GM21447 (cell line): Measurements from ENCODE around the gene ANKRD6.

ENCODE experiments used
- ATAC-seq: cut with Tn5 transposase; IDR thresholded peaks from one replicate; pipeline ENCODE4 v1.9.1; 2021; ENCODE audit not compliant: unreplicated experiment

Gene ANKRD6

DNA sequence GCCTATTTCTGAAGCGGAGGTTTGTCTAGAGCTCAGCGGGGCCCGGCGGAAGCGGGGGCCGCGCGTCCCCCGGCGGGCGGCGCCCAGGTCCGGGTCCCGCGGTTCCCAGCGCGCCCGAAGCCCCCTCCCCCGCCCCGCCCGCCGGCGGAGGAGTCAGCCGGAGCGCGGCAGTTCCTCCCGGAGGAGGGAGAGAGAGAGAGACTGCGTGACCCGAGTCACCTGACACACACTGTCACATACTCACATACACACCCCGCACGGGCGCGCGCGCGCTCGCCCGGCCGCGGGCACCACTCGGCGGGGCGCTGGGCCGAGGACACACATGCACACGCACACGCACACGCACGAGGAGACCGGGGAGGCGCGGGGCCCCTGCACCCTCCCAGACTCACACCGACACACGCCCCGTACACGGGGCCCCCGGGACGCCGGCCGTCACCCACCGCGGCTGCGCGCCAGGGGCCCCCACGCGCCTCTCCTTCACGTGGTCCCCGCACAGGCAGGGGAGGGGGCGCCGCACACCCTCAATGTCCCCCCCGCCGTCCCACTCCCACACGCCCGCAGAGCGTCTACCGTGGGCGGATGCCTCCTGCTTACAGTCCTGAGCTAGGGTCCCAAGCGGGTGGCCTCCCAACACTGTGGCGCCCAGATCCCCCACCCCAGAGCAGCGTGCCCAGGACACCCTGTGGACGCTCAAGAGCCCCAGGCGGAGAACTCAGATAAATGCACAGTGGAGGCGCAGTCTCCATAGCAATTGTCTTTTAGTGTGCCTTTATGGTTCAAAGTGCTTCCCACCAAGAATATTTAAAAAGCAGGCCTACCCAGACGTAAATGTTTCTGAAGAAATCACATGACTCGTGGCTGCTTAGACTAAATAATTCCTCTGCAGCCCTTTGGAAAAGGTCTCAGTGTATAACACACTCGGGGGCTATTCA lies 20.6 kb upstream of the ANKRD6 start, which contains the start of gene RRAGD:
RRAGD (minus strand) TSS at position 203 of the 935 bp plus-strand sequence. CDS start 280 bp downstream, outside the sequence.
- peak; percentile 82 for ATAC-seq

DNA sequence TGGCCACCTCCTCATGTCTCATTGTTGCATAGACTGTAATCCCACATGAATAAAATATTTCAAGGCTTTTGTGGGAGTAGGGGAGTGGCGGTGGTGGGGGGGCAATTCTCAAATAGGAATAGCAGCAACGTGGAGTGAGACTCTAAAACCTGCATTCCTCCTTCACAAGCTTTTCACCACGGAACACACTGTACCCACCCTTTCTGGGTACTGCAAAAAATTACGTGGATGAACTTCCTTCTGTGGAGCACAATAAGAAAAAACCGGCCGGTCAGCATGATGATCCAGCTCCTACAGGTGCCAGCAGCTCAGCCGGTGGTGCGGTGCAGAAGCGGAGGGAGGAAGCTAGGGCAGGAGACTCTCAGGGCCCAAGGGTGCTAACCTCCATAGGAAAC lies 19.9 kb upstream of the ANKRD6 start:
- no peak for ATAC-seq

DNA sequence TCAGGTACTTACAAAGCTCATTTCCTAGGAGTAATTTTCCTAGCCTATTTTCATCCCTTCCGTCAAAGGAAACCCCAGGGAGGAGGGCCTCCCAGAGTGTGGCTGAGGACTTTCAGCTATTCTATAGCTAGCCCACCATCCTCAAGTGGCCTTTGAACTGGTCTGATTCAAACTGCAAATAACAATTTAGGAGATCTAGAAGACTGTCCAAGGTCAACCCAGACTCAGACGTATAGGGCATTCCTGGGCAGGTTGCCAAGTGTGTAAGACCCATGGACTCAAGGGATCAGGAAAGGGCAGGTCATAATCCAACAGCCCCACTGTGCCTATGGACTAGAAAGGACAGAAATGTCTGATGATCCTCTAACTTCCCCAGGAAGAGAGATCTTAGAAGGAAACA lies 18.7 kb upstream of the ANKRD6 start:
- ATAC-seq = no peak

DNA sequence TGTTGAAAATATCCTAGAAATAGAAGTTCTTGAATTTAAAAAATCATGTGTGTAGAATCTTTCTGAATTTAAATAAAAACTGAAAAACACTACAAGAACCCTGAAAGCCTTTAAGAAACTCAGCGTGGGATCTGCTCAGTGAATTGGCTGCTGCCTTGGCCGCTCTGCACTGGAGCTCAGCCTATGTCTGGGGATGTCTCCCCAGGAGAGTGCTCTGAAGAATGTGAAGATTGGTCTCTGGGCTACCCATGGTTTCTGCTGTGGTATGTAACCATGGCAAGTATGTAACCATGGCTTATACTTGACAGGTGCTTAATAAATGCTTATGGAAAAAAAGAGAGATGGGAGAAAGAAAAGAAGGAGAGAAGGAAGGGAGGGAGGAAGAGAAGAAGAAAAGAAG lies 17.8 kb upstream of the ANKRD6 start:
- no peak for ATAC-seq

DNA sequence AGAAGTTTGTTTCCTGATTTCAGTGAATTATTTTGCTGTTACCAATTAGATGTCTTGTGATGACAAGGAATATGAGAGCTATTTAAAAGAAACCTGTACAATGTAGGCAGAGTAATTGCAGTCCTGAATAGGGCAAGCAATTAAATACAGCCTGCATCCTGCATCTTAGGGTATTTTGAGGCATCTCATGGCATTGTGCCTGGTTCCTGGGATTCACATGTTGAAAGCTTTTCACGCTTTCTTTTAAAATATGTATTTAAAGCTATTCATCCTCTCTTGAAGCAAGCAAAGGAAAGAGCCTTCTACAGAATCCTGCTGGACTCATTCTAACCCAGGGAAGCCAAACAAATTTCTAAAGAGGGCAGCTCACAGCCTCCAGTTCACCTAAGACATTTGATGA lies 16.2 kb upstream of the ANKRD6 start:
- no peak for ATAC-seq

DNA sequence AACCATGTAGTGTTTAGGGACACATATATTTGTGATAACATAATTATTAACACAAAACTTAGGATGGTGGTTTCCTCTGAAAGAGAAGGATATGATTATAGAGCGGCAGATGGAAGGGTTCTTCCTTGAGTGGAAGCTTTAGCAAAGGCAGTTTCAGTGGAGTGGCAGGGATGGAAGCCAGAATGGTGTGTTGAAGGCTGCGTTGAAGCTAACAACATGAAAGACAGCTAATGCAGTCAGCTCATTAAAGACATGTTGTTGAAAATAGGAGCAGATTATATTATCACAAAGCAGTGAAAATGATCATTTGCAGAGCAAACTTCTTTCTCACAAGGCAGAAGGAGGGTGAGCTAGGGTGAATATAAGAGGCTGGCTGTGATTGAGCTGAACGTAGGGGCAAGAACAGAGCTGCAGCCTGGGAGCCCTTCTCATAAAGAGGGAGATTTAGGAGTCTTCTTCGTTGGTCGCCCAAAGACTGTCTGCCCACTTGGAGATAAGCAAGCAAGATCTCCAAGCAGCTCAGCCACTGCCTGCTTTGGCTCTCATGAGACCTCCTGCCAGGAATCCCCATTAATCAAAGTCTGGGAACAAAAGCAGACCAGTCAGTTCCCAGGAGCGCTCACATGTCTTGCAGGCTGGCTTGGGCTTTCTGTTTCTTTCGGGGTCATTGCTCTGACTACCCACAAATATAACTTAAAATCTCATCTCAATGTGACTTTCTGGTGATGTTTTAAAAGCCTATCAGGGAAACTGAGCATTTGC lies 2.6 kb upstream of the ANKRD6 start:
- ATAC-seq = no peak

DNA sequence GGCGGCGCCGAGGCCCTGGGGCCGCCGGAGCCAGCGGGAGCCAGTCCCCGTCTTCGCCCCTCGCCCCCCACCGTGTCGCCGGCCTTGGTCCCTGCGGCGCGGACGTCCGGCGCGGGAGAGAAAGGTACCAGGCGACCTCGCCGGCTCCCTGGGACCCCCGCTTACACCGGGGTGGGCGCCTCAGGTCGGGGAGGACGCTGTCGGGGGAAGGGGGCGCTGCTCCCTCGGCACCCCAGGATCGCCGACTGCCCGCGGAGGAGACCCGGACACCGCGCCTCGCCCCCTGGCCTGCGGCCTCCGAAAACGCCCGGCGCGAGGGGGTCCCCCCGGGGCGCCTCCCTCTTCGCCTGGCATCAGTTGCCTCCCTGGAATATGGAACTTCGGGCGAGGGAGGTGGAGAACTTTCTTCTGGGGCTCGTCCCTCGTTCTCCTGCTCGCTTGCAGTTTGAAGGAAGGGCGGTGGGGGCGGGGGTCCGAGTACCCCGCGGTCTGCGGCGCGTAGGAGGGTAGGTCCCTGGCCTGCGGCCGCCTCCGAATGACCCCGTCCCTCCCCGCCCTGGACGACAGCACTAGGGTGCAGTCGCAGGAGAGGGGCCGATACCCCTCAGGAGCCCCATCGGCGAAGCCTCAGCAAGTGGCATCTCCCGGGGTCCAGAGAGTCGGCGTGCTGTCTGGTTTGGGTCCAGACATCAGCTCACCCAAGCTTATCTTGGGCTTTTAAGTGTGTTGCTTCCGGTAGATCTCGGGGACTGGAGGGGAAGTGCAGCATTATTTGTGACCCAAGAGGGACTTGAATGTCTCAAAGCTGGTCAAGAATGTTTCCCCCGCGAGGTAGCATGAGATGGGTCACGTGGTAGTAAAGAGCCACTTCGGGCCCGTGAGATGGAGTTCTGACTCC lies 549 bp downstream of the ANKRD6 start:
- ATAC-seq = peak; percentile 48

DNA sequence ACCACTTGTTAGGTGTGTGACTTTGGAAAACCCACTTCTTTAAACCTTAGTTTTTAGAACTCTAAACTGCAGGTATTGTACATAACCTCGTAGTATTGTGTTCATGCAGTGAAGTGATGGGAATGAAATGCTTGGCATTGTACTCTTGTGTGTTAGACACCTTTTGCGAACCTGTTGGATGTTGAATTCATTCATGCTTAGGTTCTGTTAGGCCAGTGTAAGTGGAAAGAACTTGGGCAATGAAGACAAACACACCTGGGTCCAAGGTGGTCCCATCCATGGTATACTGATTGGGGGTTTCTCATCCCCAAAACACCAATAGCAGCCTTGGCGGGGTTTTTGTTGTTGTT lies 1.2 kb downstream of the ANKRD6 start:
- no peak for ATAC-seq

DNA sequence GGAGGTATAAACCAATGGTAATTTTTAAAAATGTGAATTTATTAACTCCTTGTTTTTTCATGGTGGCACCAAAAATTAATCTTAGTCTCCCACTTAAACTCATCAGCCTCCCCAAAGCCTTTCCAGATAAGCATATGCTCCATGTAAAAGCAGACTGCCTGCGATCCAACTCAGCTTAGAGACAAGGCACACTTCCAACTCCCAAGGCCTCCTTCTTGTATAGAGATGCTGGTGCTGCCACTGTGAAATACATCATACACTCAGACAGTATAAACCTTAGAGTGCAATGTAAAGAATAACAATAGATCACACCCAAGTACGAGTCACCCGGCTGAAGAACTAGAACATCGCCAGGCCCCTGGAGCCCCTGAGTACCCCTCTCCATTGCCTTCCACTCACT lies 2.0 kb downstream of the ANKRD6 start:
- ATAC-seq = no peak

DNA sequence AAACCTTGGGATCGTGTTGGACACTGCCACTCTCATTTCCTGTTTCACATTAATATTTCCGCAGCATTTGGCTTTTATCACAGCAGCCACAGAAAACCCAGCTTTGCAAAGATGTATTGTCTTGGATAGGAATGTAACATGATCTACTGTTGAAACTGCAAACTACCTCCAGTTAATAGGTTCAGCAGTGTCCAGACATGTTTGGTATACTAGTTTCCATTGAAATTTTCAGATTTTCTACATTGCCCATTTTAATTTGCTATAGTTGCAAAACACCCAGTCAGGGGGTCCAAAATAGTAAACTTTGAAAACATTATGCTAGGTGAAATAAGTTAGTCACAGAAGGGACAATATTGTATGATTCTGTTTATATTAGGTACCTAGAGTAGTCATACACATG lies 3.3 kb downstream of the ANKRD6 start:
- no peak for ATAC-seq

DNA sequence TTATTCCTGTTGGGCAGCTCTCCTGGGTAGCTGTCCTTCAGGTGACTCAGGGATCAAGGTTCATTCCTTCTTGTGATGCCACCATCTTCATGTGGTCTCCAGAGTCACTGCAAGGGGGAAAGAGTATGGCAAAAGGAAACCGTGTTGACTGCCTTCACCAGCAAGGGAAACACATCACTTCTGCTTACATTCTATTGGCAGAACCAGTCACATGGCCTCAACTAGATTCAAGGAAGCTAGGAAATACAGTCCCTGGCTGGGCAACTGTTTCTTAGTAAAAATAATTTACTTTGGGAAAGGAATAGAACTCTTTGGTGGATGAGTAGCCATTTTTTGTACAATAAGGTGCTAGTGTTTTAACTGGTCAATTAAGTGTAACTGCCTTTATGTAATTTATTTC lies 5.3 kb downstream of the ANKRD6 start:
- ATAC-seq = no peak

DNA sequence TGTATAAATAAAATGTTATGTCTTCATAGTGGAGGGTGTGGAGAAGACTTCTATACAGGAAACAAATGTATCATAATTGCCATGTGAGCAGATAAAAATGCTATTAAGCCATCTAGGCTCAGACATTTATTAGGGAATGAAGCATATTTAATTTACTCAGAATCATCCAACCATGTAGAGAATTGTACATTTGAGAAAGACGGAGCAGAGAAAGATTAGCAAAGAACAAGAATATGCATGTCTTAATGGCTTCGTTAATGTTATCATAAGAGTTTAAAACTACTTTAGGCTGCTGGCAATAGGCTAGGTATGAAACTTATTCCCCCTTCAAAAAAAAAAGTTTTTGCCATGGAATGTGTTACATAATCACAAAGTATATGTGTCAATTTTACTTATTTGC lies 6.1 kb downstream of the ANKRD6 start:
- no peak for ATAC-seq

DNA sequence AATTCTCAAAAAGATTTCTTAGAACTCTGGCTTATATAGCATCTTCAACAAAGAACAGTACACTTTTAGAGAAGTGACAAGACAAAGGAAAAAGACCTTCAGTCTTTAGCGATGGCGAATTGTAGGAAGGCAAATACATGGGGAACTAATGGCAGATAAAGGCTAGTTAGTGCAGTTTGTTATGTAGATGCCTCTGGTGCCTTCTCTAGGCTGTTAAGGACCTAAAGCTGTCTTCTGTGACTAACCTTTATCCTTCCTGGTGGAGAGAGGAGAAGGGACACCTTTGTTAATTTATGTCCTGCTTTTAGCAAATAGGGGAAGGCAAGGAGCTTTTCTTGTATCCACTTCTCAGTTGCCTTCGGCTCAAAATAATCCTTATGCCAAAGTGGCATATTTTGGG lies 7.2 kb downstream of the ANKRD6 start:
- no peak for ATAC-seq

DNA sequence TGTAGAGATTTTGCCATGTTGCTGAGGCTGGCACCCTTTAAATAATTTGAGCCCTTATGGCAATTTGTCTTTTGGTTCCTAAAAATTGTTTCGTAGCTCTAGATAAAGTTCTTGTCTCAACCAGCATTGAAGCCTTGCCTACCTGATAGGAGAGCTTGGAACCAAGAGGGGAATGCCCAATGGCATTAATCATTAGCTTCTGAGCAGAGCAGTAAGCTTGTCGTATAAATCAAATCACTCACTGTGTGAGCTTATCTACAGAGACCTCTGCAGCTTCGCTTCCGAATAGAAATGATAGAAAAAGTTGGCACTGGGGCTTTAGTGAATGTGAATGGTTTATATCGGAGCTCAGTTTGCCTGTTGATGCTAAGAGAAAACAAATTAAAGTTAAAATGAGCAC lies 10.7 kb downstream of the ANKRD6 start:
- ATAC-seq = no peak

DNA sequence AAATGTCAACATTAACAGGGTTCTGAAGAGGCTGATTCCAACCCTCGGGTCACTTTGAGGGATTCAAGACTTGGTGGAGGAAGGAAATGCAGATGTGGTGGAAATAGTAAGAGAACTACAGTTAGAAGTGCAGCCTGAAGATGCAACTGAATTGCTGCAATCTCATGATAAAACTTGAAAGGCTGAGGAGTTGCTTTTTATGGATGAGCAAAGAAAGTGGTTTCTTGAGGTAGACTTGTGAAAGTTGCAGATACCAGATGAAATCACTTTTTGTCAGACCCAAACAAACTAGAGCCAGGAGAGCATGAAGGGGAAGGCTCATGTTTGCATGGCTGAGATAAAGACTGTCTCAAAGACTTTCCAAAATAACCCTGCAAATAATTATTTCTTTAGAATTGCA lies 16.2 kb downstream of the ANKRD6 start:
- ATAC-seq = no peak

DNA sequence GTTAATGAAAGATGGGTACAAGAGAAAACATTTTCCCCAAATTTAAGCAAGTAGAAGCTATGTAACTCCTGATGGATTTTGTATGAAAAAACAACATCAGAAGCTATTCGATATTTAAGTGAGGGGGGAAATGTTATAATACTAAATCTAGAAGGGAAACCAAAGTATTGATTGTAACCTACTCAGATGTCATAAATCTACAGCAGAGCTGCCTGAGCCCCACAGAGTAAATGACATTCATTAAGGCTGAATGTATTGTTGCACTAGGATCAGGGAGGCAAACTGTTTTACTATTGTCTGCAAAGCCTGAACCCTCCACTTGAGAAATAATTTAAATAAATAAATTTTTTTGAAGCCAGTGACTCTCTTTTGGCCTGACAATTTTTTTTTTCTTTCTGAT lies 19.3 kb downstream of the ANKRD6 start:
- no peak for ATAC-seq

DNA sequence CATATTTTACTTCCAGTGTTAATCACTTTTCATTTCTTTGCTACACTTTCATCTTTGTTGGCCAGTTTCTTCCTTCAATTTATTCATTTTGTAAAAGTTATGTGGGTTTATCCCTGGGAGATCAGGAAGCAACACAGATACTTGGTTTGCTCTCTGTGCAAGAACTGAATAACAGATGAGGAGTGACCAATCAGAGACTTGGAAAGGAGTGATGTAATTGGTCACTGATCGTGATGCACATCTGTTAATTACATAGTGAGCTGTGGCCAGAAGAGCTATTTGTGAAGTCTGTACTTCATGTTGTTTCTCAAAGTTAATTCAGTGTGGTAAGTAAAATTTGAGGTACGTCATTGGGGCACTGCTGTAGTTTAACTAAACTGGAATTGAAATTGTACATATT lies 21.3 kb downstream of the ANKRD6 start:
- ATAC-seq = no peak

DNA sequence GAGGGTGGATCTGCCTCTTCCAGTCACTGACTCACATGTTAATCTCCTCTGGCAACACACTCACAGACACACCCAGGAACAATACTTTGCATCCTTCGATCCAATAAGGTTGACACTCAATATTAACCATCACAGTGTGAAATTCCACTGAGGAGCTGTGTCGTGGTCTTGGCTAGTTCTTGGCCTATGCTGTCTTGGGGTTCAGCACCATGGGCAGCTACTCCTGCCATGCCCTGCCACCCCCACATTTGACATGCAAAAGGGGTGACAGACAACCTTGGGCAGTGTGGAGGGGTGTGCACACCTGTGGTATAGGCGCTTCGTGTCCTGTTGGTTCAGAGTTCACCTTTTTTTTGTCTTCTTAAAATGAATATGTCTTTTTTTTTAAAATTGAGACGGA lies 25.8 kb downstream of the ANKRD6 start:
- no peak for ATAC-seq

DNA sequence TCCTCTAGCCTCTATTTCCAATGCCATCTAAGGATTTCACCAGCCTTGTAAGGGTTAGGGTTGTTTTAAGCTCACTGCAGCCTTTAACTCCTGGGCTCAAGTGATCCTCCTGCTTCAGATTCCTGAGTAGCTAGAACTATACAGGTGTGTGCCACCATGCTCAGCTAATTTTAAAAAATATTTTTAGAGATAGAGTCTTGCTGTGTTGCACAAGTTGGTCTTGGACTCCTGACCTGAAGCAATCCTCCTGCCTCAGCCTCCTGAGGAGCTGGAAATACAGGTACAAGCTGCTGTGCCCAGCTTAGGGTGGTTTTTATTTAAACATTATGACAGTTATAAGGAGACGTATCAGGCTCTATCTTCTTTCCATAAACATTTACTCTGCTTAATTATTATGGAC lies 26.5 kb downstream of the ANKRD6 start:
- no peak for ATAC-seq

DNA sequence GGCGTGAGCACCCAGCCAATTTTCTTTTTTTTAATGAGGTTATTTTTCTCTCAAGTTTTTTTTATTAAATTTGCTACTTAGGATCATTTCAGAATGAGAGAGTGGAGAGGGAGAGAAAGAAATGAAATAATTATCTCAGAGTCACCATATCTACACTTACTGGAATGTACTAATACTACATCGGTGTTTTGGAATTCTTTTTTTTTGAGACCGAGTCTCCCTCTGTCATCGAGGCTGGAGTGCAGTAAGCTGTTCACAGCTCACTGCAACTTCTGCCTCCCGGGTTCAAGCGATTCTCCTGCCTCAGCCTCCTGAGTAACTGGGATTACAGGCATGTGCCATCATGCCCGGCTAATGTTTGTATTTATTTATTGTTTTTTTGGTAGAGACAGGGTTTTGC lies 27.8 kb downstream of the ANKRD6 start:
- no peak for ATAC-seq

DNA sequence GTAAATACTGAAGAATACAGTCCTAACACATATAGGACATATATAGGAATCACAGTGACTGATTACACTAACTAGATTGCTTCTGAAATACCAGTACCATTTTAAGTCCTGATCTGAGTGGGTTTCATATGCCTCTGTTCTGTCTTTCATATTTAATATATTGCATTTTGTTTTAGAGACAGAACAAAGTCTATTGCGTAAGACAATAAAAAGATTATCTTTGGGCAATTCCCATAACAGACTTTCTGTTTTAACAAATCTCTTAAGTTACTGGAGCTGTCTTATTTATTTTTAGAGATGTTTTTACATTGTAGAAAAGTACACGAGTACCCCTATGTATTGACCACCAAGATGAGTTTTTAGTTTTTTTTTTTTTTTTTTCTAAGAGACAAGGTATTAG lies 29.6 kb downstream of the ANKRD6 start:
- no peak for ATAC-seq
